GM06990 (cell line): ENCODE measurements around the gene POC1A.
"Not testable (repeated sequence)": the region's sequence is repeated elsewhere in the genome, so short reads cannot be mapped to it uniquely, and the experiment has no call there.

ENCODE experiments used
- DNase-seq: peaks from one replicate; pipeline ENCODE4 v3.0.0-alpha.2; 2011; ENCODE audit not compliant: insufficient read length; ENCODE audit errors: extremely low read depth
- H3K27me3 ChIP-seq: replicated peaks from 2 replicates; pipeline ENCODE4 v1.6.0; 2011; ENCODE audit warnings: low read length; ENCODE audit not compliant: control insufficient read depth, insufficient read depth
- H3K36me3 ChIP-seq: 2 replicates; pipeline ENCODE4 v1.5.1; 2011; ENCODE audit warnings: low read length; ENCODE audit not compliant: control insufficient read depth, insufficient read depth
- H3K4me3 ChIP-seq: replicated peaks from 2 replicates; pipeline ENCODE4 v1.5.1; 2011; ENCODE audit warnings: low read depth, mild to moderate bottlenecking, control low read depth, low read length
- CTCF ChIP-seq: IDR thresholded peaks from 2 replicates; pipeline ENCODE4 v1.5.1; 2011; ENCODE audit warnings: low read length, control low read depth, mild to moderate bottlenecking, inconsistent platforms; ENCODE audit not compliant: insufficient read depth, poor library complexity, severe bottlenecking

Gene POC1A

GRCh38 chr3:52034212-52034611, 120.0 kb downstream of the POC1A start:
- Histone ChIP-seq H3K4me3 (no peak overlapping the region), H3K36me3 (no peaks in the 10 kb centered on the region), H3K27me3 (no peaks in the 10 kb centered on the region)
- DNase-seq = no peak
- no peak for TF ChIP-seq CTCF

GRCh38 chr3:52033748-52034147, 120.5 kb downstream of the POC1A start:
- H3K27me3 ChIP-seq, DNase-seq, H3K4me3 ChIP-seq, H3K36me3 ChIP-seq: not testable (repeated sequence)

GRCh38 chr3:52032702-52033408, 121.4 kb downstream of the POC1A start:
- TF ChIP-seq CTCF = no peak
- no peaks in the 10 kb centered on the region for H3K27me3 ChIP-seq
- no peak for DNase-seq
- no peaks in the 10 kb centered on the region for H3K36me3 ChIP-seq
- H3K4me3 ChIP-seq = no peak overlapping the region

GRCh38 chr3:52031896-52032295, 122.3 kb downstream of the POC1A start:
- Histone ChIP-seq H3K36me3 (no peaks in the 10 kb centered on the region), H3K4me3 (no peak overlapping the region), H3K27me3 (no peaks in the 10 kb centered on the region)
- no peak for TF ChIP-seq CTCF
- no peak for DNase-seq

- no peak overlapping the region for H3K4me3 ChIP-seq
- no peak for DNase-seq
- H3K36me3 ChIP-seq = no peaks in the 10 kb centered on the region
- H3K27me3 ChIP-seq = no peaks in the 10 kb centered on the region
- no peak for TF ChIP-seq CTCF
These were observed 123.4 kb downstream of the POC1A start for GRCh38 chr3:52030714-52031310.

GRCh38 chr3:52029535-52029934, 124.7 kb downstream of the POC1A start:
- TF ChIP-seq CTCF = no peak
- no peak for DNase-seq
- Histone ChIP-seq H3K36me3 (no peaks in the 10 kb centered on the region), H3K4me3 (no peak overlapping the region), H3K27me3 (no peaks in the 10 kb centered on the region)
